Mammary epithelial cell (primary cell): Measurements from ENCODE around the gene CCNO.

Experiments used
- EZH2 ChIP-seq: IDR thresholded peaks from 2 replicates; pipeline ENCODE4 v1.6.1; 2012; ENCODE audit warnings: low read length, inconsistent platforms, borderline replicate concordance
- TF ChIP-seq, protein P1 (sequence below), 2 donors: IDR thresholded peaks in 1 of 2; conservative IDR thresholded peaks in 1 of 2; 2 replicates each; pipeline ENCODE4 v1.5.1; 2011 to 2012; ENCODE audit warnings: inconsistent platforms in 2 of 2, low read length in 2 of 2, mild to moderate bottlenecking in 2 of 2, control low read depth in 1 of 2, low read depth in 1 of 2; ENCODE audit not compliant: insufficient read depth in 1 of 2; ENCODE audit errors: extremely low read depth in 1 of 2

DNA sequence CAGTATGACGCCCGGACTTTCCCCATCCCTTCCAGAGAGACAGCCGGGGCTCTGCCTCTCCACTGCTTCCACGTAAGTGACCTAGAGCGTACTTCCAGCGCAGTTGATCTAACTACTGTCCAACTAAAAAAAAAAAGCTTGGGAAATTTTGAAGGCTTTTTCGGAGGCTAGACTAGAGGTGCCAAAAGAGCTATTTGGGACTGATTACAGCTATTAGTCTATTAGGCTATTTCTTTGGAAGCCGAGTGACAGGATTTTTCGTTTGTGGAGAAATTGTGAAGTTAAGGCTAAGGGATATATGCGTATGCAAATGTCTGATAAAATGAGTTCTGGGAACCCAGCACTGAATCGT lies 1.5 kb downstream of the CCNO start:
- TF ChIP-seq, protein P1, sequence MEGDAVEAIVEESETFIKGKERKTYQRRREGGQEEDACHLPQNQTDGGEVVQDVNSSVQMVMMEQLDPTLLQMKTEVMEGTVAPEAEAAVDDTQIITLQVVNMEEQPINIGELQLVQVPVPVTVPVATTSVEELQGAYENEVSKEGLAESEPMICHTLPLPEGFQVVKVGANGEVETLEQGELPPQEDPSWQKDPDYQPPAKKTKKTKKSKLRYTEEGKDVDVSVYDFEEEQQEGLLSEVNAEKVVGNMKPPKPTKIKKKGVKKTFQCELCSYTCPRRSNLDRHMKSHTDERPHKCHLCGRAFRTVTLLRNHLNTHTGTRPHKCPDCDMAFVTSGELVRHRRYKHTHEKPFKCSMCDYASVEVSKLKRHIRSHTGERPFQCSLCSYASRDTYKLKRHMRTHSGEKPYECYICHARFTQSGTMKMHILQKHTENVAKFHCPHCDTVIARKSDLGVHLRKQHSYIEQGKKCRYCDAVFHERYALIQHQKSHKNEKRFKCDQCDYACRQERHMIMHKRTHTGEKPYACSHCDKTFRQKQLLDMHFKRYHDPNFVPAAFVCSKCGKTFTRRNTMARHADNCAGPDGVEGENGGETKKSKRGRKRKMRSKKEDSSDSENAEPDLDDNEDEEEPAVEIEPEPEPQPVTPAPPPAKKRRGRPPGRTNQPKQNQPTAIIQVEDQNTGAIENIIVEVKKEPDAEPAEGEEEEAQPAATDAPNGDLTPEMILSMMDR (conservative IDR thresholded peaks at IDR 0.05 in 1 of 2, IDR thresholded peaks at IDR 0.05 in 1 of 2; ENCODE audit: extremely low read depth in 1 of 2, insufficient read depth in 1 of 2, low read depth in 1 of 2, low read length in 2 of 2), result no peak
- no peak for TF ChIP-seq EZH2
